IMR-90 (cell line): Measurements from ENCODE around the gene HYCC1.

ENCODE experiments used
- CEBPB ChIP-seq: IDR thresholded peaks from 2 replicates; pipeline ENCODE4 v1.6.1; 2012; ENCODE audit warnings: low read depth, low read length, improper control_type of control experiment
- CHD1 ChIP-seq: IDR thresholded peaks from 2 replicates; pipeline ENCODE4 v1.6.1; 2012; ENCODE audit warnings: low read depth, low read length, improper control_type of control experiment
- CTCF ChIP-seq: conservative IDR thresholded peaks from 2 replicates; pipeline ENCODE4 v1.5.1; 2012; ENCODE audit warnings: mild to moderate bottlenecking, low read depth, low read length, improper control_type of control experiment
- MAFK ChIP-seq: IDR thresholded peaks from 2 replicates; pipeline ENCODE4 v1.6.1; 2012; ENCODE audit warnings: low read depth, low read length, improper control_type of control experiment
- MAZ ChIP-seq: IDR thresholded peaks from 2 replicates; pipeline ENCODE4 v1.6.1; 2012; ENCODE audit warnings: low read depth, mild to moderate bottlenecking, low read length, improper control_type of control experiment, moderate library complexity, borderline replicate concordance
- MXI1 ChIP-seq: IDR thresholded peaks from 2 replicates; pipeline ENCODE4 v1.6.1; 2012; ENCODE audit warnings: low read depth, mild to moderate bottlenecking, low read length, moderate library complexity, borderline replicate concordance
- NFE2L2 ChIP-seq: fragments of 150-350 bp; IDR thresholded peaks from 2 replicates; pipeline ENCODE4 v1.6.1; 2016; ENCODE audit warnings: low read depth, mild to moderate bottlenecking, low read length
- POLR2A ChIP-seq: IDR thresholded peaks from 2 replicates; pipeline ENCODE4 v1.6.1; 2012; ENCODE audit warnings: mild to moderate bottlenecking, low read depth, low read length
- RAD21 ChIP-seq: IDR thresholded peaks from 2 replicates; pipeline ENCODE4 v1.6.1; 2012; ENCODE audit warnings: low read length, improper control_type of control experiment
- RCOR1 ChIP-seq: IDR thresholded peaks from 2 replicates; pipeline ENCODE4 v1.6.1; 2012; ENCODE audit warnings: mild to moderate bottlenecking, low read length, improper control_type of control experiment; ENCODE audit not compliant: insufficient replicate concordance
- SMC3 ChIP-seq: fragments of 150-350 bp; IDR thresholded peaks from 2 replicates; pipeline ENCODE4 v1.6.1; 2016; ENCODE audit warnings: low read depth, mild to moderate bottlenecking, antibody characterized with exemption, low read length, moderate library complexity
- USF2 ChIP-seq: fragments of 150-350 bp; IDR thresholded peaks from 2 replicates; pipeline ENCODE4 v1.6.1; 2017; ENCODE audit warnings: mild to moderate bottlenecking, antibody characterized with exemption, low read length, low read depth

GRCh38 chr7:23013715-23014649 lies at the start of gene HYCC1:
- TF ChIP-seq RAD21 = peak; percentile 40
- TF ChIP-seq CTCF = peak; percentile 53
- TF ChIP-seq POLR2A = peak; percentile 96
- peak; percentile 56; the same call in 1 of the 2 replicates for TF ChIP-seq MAZ
- peak; percentile 49; the same call in 1 of the 2 replicates for TF ChIP-seq MXI1
- TF ChIP-seq MAFK = no peak
- no peak for TF ChIP-seq CEBPB
- 0 out of 2 replicates have a peak, but pooled peaks have one; percentile 26 for TF ChIP-seq SMC3
- no peak for TF ChIP-seq USF2
- peak; percentile 82; the same call in 1 of the 2 replicates for TF ChIP-seq CHD1
- TF ChIP-seq RCOR1 = peak; percentile 16
- TF ChIP-seq NFE2L2 = no peak
